GM18870 (cell line): ENCODE measurements around the gene FZD10.

Experiments
- ATAC-seq: cut with Tn5 transposase; IDR thresholded peaks from one replicate; pipeline ENCODE4 v1.9.1; 2021; ENCODE audit warnings: moderate library complexity; ENCODE audit not compliant: unreplicated experiment

Gene FZD10, protein sequence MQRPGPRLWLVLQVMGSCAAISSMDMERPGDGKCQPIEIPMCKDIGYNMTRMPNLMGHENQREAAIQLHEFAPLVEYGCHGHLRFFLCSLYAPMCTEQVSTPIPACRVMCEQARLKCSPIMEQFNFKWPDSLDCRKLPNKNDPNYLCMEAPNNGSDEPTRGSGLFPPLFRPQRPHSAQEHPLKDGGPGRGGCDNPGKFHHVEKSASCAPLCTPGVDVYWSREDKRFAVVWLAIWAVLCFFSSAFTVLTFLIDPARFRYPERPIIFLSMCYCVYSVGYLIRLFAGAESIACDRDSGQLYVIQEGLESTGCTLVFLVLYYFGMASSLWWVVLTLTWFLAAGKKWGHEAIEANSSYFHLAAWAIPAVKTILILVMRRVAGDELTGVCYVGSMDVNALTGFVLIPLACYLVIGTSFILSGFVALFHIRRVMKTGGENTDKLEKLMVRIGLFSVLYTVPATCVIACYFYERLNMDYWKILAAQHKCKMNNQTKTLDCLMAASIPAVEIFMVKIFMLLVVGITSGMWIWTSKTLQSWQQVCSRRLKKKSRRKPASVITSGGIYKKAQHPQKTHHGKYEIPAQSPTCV

DNA sequence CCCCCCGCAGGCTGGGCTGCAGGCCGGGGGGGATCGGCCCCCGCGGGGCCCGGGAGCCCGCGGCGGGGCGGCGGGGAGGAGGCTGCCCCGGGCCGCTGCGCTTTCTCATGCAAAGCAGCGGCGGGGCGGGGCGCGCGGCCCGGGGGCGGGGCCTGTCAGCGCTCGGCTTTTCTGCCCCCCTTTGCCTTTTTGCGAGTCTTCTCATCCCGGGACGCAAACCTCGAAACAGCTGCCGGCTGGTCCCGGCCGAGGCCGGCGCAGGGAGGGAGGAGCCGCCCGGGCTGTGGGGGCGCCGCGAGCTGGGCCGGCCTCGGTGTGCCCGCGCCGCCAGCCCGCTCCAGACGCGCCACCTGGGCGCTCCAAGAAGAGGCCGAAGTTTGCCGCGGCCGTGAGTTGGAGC, at the start of gene FZD10:
FZD10 (plus strand) TSS at position 198 of the 400 bp plus-strand sequence. CDS start 479 bp downstream, outside the sequence.
- no peak for ATAC-seq

DNA sequence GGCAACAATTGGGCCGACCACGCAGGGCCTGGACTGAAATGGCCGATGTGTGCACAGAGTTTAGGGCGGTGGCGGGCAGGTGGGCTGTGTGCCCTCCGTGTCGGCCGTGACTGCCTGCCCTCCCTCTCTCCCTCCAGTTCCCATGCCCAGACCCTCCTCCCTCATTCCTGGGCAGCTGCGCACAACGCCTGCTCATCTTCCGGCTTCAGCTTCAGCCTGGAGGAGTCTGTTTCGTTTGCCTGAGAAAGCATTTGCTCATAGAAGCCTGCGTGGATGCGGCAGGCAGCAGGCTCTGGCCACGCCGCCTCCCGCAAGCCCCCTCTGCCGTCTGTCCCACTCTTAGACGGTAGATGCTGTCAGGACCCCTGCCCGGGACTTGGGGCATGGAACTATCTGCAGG, 47.3 kb upstream of the FZD10 start:
- ATAC-seq: no peak

DNA sequence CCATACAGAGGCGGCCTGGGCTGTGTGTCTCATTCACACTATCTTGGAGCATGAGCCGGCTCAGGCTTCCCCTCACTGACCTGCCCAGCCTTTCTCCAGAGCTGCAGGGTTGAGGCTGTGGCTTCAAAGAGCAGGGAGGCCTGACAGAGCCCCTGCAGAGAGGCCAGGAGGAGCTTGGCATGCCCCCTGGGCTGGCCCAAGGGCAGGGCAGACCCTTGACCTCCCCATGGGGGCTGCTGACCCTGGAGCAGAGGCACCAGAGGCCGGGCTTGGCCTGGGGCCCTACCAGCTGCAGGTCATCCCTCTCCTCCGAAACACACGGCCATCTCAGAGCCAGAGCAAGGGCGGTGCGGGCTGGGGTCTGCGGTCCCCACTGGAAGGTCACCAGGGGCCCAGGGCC, 46.6 kb upstream of the FZD10 start:
- ATAC-seq: no peak

DNA sequence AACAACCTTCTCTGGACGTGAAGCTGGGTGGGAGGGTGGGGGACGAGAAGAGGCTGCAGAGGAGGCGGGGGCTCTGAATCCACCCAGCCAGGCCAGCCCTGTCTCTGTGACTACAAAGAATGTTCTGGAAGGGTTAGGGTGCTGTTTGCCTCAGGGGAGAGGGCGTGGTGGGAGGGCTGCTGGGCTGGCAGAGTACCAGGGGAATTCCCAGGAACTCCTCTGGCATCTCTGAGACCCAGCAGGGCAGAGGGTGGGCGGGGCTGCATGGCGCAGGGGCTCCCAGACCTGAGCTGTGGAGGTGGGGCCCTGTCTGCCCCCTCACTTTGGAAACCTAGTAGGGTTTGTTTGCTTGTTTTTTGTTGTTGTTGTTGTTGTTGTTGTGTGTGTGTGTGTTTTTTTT, 45.5 kb upstream of the FZD10 start:
- ATAC-seq: no peak

DNA sequence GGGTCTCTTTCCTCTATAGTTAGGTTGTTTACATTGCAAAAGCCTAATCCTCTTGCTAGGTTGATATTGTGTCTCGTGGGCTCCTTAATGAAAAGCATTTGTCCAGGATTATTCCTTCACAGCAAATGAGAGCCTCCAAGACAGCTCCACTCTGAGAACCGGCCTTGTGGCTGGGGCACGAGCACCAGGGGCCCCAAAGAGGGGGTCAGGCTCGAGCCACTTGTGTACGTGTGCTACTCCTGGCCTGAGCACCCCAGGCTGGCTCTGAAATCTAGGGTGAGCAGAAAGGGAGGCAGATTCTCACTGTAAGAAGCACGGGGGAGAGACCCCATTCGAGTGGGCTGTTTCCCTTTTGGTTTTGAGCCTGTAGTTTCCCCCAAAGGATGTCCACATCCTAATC, 45.0 kb upstream of the FZD10 start:
- no peak for ATAC-seq

DNA sequence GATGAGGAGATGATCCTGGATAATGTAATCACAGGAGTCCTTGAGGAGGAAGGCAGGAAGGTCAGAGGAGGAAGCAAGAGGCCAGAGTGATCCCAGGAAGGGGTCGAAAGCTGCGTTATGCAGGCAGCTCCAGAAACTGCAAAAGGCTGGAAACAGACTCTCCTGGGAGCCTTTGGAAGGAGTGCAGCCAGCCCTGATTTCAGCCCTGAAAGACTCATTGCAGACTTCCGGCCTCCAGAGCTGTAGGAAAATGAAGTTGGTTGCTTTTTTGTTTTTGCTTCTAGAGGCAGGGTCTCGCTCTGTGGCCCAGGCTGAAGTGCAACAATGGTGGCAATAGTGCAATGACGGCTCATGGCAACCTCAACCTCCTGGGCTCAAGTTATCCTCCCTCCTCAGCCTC, 44.6 kb upstream of the FZD10 start:
- no peak for ATAC-seq

DNA sequence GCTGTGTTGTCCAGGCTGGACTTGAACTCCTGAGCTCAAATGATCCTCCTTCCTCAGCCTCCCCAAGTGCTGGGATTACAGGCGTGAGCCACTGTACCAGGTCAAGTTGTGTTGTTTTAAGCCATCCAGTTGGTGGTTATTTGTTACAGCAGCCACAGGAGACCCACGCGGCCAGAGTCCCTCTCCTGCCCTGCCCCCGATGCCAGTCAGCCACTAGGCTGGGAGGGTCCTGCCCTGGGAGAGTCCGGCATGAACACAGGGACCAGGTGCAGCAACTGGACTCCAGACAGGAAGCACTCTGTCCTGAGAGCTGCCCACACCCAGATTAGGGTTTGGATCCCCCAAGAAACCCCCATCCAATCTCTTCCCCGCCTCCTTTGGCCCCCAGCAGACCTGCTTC, 44.1 kb upstream of the FZD10 start:
- no peak for ATAC-seq

DNA sequence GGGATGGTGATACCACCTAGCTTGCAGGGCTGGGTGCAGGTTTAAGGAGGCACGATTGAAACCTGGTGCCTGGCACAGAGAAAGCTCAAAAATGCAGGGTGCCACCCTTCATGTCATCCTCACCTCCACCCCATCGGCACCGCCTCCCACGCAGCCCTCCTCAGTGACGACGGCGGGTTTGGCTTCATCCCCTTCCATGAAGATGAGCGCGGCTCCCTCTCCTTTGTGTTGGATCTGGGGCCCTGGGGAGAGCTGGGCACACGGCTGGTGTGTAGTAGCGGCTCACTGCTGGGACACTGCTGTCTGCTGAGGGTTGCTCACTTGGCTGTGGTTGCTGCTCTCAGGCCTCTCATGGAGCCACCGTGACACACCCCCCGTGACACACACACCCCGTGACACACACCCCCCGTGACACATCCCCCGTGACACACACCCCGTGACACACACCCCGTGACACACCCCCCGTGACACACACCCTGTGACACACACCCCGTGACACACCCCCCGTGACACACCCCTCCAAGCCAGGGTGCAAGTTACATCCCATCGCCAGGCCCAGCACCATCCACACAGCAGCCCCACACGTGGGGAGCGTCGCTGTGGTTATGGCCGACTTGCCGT, 42.9 kb upstream of the FZD10 start:
- ATAC-seq: no peak

DNA sequence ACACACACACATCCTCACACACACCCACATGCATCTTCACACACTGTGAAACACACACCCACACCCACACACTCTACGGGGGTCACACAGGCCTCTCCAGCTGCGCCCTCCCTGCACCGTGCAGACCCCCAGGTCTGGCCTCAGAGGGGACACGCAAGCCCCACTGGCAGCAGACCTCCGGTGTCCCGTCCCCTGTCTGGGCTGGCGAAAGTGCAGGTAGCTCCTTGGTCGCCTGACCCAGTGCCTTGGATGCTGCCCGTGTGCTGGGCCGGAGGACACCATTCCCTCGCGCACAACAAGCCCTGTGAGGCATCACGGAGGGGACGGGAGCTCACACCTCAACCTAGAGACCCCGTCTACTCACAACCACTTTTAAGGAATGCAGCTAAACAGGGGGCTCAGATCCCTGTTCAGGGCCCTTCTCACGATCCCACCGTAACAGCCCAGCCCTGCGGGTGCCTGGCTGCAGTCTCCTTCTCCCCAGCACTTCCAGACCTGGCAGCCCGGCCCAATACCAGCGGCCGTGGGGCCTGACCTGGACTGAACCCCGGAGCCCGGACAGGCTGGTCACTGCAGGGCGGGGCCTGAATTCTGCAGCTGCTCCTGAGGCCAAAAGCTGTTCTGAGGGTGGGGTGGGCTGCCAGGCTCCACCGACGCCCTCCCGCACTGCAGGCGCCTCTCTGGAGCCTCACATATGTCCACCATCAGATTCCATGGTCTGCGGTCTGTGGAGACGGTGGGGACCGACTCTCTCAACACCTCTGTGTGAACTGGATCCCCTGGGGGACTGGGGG, 42.1 kb upstream of the FZD10 start:
- no peak for ATAC-seq

DNA sequence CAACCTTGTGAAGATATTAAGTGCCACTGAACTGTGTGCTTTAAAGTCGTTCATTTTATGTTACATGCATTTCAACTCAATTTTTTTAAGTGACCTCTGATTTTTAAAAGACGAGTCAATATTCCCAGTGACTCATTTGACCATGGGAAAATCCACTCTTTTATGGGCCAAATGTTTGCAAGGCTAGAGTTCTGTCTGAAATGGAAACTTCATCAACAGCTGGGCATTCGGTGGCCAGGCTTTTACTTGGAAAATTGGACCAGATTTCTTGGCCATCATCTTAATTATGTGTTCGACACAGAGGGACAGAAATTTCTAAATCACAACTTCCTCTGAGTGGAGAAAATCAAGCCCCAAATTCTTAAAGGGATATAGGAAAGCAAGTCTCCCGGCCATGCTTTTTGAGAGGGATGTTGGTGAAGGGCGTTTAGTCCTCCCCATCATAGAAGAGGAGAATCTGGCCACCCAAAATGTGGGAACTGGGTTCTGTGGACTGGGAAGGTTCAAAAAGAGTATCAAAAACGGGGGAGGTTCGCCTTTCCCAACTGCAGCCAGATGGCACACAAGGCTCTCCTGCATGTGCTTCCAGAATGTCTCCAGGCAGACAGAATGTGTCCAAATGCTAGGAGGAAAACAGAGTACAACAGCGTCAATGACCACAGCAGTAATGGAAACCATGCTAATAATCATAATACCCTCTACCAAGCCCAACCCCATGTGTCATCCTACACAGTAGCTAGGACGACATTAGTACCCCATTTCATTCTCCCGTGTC, 40.9 kb upstream of the FZD10 start:
- no peak for ATAC-seq

DNA sequence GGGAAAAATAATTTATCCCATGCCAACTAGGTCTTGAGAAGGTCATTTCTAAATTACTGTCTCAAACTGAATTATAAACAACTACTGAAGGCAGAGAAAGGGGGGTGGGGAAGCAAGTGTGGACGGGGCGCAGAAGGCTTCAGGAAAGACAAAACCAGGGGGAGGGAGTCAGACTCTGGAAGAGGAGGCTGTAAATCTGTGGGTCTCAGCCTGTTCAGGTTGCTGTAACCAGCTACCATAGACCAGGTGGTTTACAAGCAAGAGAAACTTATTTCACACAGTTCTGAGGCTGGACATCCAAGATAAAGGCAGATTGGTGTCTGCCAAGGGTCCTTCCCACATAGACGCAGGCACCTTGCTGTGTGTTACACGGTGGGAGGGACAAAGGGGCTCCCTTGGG, 39.9 kb upstream of the FZD10 start:
- ATAC-seq: no peak

DNA sequence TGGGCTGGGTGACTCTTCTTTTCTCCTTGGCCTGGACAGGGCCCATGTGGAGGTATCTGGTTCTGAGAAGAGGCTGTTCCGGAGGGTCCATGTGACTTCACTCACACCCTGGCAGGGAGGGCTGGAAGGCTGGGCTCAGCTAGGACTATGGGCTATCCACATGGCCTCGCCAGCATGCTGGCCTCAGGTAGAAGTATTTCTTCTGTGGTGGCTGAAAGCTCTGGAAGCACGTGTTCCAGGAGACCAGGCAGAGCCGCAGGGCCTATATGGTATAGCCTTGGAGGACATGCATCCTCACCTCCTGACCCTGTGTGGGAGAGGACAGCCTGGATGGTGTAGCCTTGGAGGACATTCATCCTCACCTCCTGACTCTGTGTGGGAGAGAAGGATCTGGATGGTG, 38.2 kb upstream of the FZD10 start:
- ATAC-seq: no peak

DNA sequence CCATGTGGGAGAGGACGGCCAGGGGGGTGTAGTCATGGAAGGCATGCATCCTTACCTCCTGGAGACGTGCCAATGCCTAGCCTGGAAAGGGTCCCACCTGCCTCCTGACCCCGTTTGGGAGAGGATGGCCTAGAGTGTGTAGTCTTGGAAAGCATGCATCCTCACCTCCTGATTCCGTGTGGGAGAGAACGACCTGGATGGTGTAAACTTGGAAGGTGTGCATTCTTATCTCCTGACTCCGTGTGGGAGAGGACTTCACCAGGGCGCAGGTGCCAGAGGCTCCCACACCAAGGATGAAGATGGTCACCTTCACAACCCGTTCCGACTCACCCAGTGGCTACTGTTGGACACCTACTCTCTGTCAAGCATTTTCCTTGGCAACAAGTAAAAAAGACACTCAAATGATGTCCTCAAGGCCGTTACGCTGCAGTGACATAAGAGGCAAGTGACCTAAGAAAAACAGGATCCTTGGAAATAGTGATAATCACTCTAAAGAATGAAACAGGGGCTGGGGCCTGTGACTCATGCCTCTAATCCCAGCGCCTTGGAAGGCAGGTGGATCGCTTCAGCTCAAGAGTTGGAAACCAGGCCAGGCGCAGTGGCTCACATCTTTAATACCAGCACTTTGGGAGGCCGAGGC, 37.5 kb upstream of the FZD10 start:
- no peak for ATAC-seq

DNA sequence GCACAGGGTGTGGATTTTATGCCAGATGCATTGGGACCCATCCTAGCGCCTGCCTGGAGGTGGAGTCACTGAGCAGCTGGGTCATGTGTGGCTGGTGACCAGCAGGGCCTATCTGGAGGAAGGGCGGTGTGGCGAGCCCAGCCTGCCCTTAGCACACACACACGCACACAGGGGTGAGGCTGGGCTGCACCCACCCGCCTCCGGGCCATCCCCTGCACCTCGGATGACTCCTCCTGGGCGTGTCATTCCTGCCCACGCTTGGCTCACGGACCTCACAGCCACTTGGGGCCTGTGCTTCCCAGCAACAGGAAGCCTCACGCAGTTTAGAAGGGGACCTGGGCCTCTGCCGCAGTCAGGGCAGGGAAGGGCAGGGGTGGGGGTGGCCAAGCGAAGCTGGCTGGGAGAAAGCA, 36.2 kb upstream of the FZD10 start:
- ATAC-seq: no peak

DNA sequence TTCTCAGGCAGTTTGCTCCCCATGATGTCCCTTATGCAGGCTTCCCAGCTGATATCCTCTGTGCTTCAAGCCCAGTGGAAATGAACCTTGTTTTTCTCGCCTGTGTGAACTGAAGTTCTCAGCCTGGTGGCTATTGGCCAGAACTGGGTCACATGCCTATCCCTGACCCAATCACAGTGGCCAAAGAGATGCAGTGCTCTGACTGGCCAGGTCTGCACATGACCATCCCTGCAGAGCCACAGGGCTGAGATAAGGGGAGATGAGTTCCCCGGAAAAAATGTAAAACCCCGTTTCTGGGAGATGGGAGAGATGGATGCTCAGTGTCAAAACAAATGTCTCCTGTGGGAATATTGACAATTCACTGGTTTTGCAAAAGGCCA, 34.7 kb upstream of the FZD10 start:
- no peak for ATAC-seq

DNA sequence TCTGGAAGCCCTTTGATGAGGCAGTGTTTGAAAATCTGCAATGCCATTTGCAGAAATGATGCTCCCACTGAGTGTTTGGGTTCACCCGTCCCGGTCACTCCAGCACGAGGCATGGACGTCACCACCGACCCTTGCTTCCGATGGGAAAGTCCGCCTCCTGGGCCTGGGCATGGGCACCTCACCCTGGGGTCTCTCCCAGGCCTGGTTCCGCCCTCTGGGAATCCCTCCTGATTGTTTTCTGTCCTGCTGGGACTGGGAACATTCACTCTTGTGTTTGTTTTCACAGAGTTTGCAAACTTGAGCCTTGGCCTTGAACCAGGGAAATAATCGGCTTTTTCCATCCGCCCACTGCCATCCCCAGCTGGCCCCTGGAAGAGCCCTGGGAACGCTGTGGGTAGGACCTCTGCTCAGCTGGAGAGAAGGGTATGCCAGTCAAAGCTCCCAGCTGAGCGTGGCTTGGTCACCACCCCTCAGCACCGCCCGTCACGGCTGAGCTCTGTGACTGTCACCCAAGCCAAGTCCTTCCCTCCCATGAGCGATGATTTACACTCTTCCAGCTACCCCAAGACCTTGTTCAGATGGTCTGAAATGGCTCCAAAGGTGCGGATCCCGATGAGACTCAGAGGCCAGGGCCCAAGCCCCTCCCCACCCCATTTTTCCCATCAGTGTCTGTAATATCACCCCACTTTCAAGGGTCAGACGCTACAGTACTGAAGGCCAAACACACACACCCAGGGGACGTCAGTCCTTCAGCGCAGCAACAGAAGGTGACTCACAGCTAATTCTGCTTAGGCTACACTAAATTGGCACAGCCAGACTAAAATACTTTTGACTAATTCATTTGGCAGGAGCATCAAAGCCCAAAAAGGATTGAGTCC, 34.1 kb upstream of the FZD10 start:
- no peak for ATAC-seq

DNA sequence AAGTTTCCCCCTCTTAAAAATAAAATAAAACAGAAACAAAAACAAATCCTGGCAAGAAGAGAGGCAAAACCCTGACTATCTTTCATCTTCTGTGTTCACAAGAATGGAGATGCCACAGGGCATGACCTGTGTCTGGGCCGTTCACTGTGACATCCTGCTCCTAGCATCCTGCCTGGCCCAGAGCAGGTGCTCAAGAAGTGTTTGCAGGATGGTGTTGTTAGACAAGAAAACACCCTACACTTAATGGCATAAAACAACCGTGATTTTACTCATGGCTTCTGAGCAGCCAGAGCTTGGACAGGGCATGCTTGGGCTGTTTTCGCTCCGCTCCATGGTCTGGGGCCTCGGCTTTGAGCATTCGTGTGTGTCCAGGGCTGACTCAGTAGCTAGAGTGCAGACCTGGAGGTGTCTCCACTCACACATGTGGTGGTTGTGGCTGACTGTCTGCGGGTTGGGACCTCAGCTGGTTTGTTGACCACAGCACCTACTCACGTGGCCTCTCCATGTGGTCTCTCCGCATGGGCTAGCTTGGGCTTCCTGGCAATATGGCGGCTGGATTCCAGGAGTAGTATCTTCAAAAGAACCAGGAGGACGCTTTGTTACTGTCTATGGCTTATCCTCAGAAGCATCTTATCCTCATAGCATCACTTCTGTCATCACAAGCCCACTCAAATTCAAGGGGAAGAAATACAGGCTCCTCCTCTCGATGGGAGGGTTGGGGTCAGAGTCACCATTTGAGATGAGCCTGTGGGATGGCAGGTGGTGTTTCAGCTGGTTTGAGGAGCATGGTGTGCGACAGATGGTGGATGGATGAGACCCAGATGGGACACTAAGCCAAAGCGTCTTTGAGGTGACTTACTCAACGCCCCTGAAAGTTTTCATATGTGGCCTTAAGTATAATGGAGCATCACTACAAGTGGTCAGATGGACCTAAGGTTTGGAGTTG, 33.2 kb upstream of the FZD10 start:
- ATAC-seq: no peak

DNA sequence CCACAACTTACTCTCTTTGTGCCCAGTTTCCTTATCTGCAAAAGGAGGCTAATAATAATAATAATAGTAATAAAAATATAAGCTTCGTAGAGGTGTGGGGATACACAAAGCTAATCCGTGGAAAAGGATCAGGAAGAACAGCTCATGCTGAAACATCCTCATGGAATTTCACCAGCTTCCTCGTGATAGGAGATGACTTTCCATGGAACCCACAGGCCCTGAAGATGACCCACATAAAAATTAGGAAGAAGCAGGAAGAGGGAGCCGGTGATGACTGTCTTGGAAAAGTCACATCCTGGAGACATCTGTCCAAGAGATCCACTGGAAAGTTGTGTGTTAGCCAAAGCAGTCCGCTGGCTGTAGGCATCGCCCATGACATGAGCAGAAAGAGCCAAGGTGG, 31.9 kb upstream of the FZD10 start:
- no peak for ATAC-seq
